Epithelial cell of proximal tubule (primary cell): ENCODE data around the gene PLB1. TPM values are rescaled to one million over a fixed set of nuclear protein-coding genes. Genes with fewer than 3 reads are reported as not detected.

Source experiments
- DNase-seq: peaks from one replicate; pipeline ENCODE4 v3.0.0-alpha.2; 2011; ENCODE audit warnings: low read depth
- H3K4me3 ChIP-seq: 2 replicates; pipeline ENCODE4 v1.5.1; 2011; ENCODE audit warnings: low read depth, mild to moderate bottlenecking, low read length
- CTCF ChIP-seq: conservative IDR thresholded peaks from 2 replicates; pipeline ENCODE4 v1.5.1; 2012; ENCODE audit warnings: low read depth, mild to moderate bottlenecking, low read length
- total RNA-seq: library from RNA; depleted of rRNA; stranded (reverse); fragments of >200 nt; gene quantifications from 2 replicates; pipeline ENCODE4 v1.2.3, GENCODE V29; 2015

Gene PLB1
- total RNA-seq, 1 donor from 2014 or later = 2.1 TPM

GRCh38 chr2:28558158-28558820 lies 62.4 kb downstream of the PLB1 start:
- H3K4me3 ChIP-seq = no peak overlapping the region
- no peak for TF ChIP-seq CTCF
- no peak for DNase-seq

GRCh38 chr2:28558918-28559317 lies 63.1 kb downstream of the PLB1 start:
- no peak overlapping the region for H3K4me3 ChIP-seq
- TF ChIP-seq CTCF = no peak
- DNase-seq = no peak

GRCh38 chr2:28563869-28564268 lies 68.0 kb downstream of the PLB1 start:
- no peak for TF ChIP-seq CTCF
- DNase-seq = no peak
- no peak overlapping the region for H3K4me3 ChIP-seq

- no peak for TF ChIP-seq CTCF
- no peak overlapping the region for H3K4me3 ChIP-seq
- no peak for DNase-seq
Measured at GRCh38 chr2:28564346-28564745, 68.5 kb downstream of the PLB1 start.

GRCh38 chr2:28565033-28565432 lies 69.2 kb downstream of the PLB1 start:
- DNase-seq = no peak
- no peak overlapping the region for H3K4me3 ChIP-seq
- TF ChIP-seq CTCF = no peak

- no peak overlapping the region for H3K4me3 ChIP-seq
- TF ChIP-seq CTCF = no peak
- no peak for DNase-seq
Measured at GRCh38 chr2:28565720-28566295, 69.9 kb downstream of the PLB1 start.

- DNase-seq = no peak
- H3K4me3 ChIP-seq = peak overlapping the region; percentile 51
- TF ChIP-seq CTCF = peak; percentile 94
Measured at GRCh38 chr2:28566521-28567041, 70.7 kb downstream of the PLB1 start.
